Activated CD4-positive, CD25-positive, alpha-beta regulatory T cell (primary cell): ENCODE data around the gene RDH14.

ENCODE experiments used
- DNase-seq, 4 experiments: peaks; one replicate each; lab custom pipeline; 2025; lab: John Stamatoyannopoulos, UW

Gene RDH14

GRCh38 chr2:18566145-18566769 lies 5.8 kb upstream of the RDH14 start:
- DNase-seq: no peak

- no peak for DNase-seq
These were observed 288 bp upstream of the RDH14 start for GRCh38 chr2:18560797-18561085.

GRCh38 chr2:18559531-18560030 lies 872 bp downstream of the RDH14 start:
- DNase-seq: no peak

- no peak for DNase-seq
These were observed 2.0 kb downstream of the RDH14 start for GRCh38 chr2:18558458-18558857.

GRCh38 chr2:18557121-18557520 lies 3.3 kb downstream of the RDH14 start:
- DNase-seq: no peak

- DNase-seq: no peak
These were observed 7.9 kb downstream of the RDH14 start for GRCh38 chr2:18552351-18553077.

GRCh38 chr2:18551623-18552022 lies 8.8 kb downstream of the RDH14 start:
- DNase-seq: no peak

GRCh38 chr2:18551169-18551568 lies 9.3 kb downstream of the RDH14 start:
- DNase-seq: no peak

- DNase-seq: no peak
These were observed 10.0 kb downstream of the RDH14 start for GRCh38 chr2:18550433-18550832.

GRCh38 chr2:18549083-18549482 lies 11.4 kb downstream of the RDH14 start:
- DNase-seq: no peak

- no peak for DNase-seq
These were observed 11.8 kb downstream of the RDH14 start for GRCh38 chr2:18548621-18549020.

- no peak for DNase-seq
These were observed 13.9 kb downstream of the RDH14 start for GRCh38 chr2:18546567-18546966.

GRCh38 chr2:18545384-18545783 lies 15.1 kb downstream of the RDH14 start:
- no peak for DNase-seq

- DNase-seq: no peak
These were observed 16.3 kb downstream of the RDH14 start for GRCh38 chr2:18544171-18544570.

GRCh38 chr2:18540872-18541271 lies 19.6 kb downstream of the RDH14 start:
- no peak for DNase-seq

- no peak for DNase-seq
These were observed 23.8 kb downstream of the RDH14 start for GRCh38 chr2:18536697-18537096.

- DNase-seq: no peak
These were observed 24.4 kb downstream of the RDH14 start for GRCh38 chr2:18536100-18536499.

GRCh38 chr2:18531194-18531593 lies 29.3 kb downstream of the RDH14 start:
- no peak for DNase-seq

GRCh38 chr2:18527822-18528221 lies 32.6 kb downstream of the RDH14 start:
- DNase-seq: no peak

- no peak for DNase-seq
These were observed 33.1 kb downstream of the RDH14 start for GRCh38 chr2:18527326-18527725.

GRCh38 chr2:18526429-18526828 lies 34.0 kb downstream of the RDH14 start:
- no peak for DNase-seq

GRCh38 chr2:18525852-18526251 lies 34.6 kb downstream of the RDH14 start:
- DNase-seq: no peak

- DNase-seq: no peak
These were observed 35.2 kb downstream of the RDH14 start for GRCh38 chr2:18525236-18525635.
